ENCODE results near the gene ACKR2. TPM values are rescaled to one million over a fixed set of nuclear protein-coding genes. Genes with fewer than 3 reads are reported as not detected.

Gene ACKR2
- polyA plus RNA-seq, 1 donor from 2014 or later: not detected

DNA sequence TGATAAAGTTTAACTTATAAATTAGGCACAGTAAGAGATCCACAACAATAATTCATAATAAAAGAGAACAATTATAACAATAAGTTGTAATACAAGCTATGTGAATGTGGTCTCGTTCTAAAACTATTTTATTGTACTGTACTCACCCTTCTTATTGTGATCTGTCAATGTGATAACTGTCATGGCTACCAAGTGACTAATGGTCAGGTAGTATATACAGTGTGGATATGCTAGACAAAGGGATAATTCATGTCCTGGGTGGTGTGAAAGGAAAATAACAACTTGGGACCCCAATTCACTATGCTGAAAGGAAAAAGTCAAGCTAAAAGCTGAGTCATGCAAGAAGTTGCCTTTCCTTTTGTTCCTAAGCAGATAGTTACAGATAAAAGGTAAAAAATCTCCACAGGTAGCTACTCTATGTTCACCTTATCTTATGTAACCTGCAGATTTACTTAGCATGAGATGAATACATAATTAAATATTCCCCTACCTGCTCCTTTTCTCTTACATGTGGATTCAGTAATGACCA, 77.1 kb downstream of the ACKR2 start:
- no peak overlapping the region for H3K4me3 ChIP-seq (ENCODE audit: low read length)
- no peaks in the 10 kb centered on the region for H3F3A ChIP-seq (ENCODE audit: insufficient read depth, low read length, poor library complexity, severe bottlenecking)
- no peaks in the 10 kb centered on the region for H3K79me2 ChIP-seq (replicated peaks; ENCODE audit: insufficient read depth, low read length)
- no peak overlapping the region for H3K4me2 ChIP-seq (ENCODE audit: low read length)
- H3K9ac ChIP-seq (ENCODE audit: low read length): no peak overlapping the region
- H3K9me3 ChIP-seq (ENCODE audit: low read length): no peaks in the 10 kb centered on the region
- no peaks in the 10 kb centered on the region for H4K20me1 ChIP-seq (ENCODE audit: insufficient read depth)
- H3K9me2 ChIP-seq (ENCODE audit: insufficient read depth, low read length): no peaks in the 10 kb centered on the region
- no peak overlapping the region for H3K27ac ChIP-seq (ENCODE audit: low read length)
- H3K36me3 ChIP-seq (ENCODE audit: insufficient read depth, low read length): no peaks in the 10 kb centered on the region
- TF ChIP-seq, protein P1, sequence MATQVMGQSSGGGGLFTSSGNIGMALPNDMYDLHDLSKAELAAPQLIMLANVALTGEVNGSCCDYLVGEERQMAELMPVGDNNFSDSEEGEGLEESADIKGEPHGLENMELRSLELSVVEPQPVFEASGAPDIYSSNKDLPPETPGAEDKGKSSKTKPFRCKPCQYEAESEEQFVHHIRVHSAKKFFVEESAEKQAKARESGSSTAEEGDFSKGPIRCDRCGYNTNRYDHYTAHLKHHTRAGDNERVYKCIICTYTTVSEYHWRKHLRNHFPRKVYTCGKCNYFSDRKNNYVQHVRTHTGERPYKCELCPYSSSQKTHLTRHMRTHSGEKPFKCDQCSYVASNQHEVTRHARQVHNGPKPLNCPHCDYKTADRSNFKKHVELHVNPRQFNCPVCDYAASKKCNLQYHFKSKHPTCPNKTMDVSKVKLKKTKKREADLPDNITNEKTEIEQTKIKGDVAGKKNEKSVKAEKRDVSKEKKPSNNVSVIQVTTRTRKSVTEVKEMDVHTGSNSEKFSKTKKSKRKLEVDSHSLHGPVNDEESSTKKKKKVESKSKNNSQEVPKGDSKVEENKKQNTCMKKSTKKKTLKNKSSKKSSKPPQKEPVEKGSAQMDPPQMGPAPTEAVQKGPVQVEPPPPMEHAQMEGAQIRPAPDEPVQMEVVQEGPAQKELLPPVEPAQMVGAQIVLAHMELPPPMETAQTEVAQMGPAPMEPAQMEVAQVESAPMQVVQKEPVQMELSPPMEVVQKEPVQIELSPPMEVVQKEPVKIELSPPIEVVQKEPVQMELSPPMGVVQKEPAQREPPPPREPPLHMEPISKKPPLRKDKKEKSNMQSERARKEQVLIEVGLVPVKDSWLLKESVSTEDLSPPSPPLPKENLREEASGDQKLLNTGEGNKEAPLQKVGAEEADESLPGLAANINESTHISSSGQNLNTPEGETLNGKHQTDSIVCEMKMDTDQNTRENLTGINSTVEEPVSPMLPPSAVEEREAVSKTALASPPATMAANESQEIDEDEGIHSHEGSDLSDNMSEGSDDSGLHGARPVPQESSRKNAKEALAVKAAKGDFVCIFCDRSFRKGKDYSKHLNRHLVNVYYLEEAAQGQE (IDR thresholded peaks at IDR 0.05; ENCODE audit: borderline replicate concordance): no peak
- no peak for TF ChIP-seq SMC3 (conservative IDR thresholded peaks at IDR 0.05; ENCODE audit: poor library complexity)
- TF ChIP-seq TAF1 (IDR thresholded peaks at IDR 0.05; ENCODE audit: low read depth): no peak
- no peak for TF ChIP-seq RAD21 (conservative IDR thresholded peaks at IDR 0.05)
- TF ChIP-seq POLR2AphosphoS5 (IDR thresholded peaks at IDR 0.05): no peak
- no peak for TF ChIP-seq MXI1 (conservative IDR thresholded peaks at IDR 0.05; ENCODE audit: poor library complexity, severe bottlenecking)
- TF ChIP-seq, protein P2, sequence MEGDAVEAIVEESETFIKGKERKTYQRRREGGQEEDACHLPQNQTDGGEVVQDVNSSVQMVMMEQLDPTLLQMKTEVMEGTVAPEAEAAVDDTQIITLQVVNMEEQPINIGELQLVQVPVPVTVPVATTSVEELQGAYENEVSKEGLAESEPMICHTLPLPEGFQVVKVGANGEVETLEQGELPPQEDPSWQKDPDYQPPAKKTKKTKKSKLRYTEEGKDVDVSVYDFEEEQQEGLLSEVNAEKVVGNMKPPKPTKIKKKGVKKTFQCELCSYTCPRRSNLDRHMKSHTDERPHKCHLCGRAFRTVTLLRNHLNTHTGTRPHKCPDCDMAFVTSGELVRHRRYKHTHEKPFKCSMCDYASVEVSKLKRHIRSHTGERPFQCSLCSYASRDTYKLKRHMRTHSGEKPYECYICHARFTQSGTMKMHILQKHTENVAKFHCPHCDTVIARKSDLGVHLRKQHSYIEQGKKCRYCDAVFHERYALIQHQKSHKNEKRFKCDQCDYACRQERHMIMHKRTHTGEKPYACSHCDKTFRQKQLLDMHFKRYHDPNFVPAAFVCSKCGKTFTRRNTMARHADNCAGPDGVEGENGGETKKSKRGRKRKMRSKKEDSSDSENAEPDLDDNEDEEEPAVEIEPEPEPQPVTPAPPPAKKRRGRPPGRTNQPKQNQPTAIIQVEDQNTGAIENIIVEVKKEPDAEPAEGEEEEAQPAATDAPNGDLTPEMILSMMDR (IDR thresholded peaks at IDR 0.05; ENCODE audit: poor library complexity, severe bottlenecking): no peak
- TF ChIP-seq EP300 (conservative IDR thresholded peaks at IDR 0.05; ENCODE audit: poor library complexity, severe bottlenecking): no peak
- no peak for TF ChIP-seq EZH2 (IDR thresholded peaks at IDR 0.05; ENCODE audit: borderline replicate concordance, insufficient read depth, low read length, poor library complexity, severe bottlenecking)
- no peaks in the 10 kb centered on the region for H3K27me3 ChIP-seq (ENCODE audit: insufficient read depth, low read depth, low read length)
- H2AFZ ChIP-seq (ENCODE audit: low read depth, low read length): no peak overlapping the region

DNA sequence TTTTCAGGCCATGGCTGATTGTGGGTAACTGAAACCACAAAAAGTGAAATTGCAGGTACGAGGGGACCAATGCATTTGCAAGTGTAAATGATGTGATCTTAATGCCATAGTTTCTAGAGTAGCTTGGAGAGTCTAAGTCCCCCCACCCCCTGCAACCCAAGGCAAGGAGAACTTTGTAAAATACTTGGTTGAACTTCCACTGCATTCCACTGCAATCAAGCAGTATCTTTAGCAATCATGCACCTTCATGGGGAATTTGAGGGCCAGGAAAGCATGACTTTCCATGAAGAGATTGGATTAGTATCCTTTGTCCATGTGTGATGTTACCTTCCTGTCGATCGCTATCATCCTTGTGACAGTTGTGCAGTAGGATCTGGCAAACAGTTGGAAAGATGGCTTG, 77.8 kb downstream of the ACKR2 start:
- H3K9me2 ChIP-seq (ENCODE audit: insufficient read depth, low read length): no peaks in the 10 kb centered on the region
- no peak overlapping the region for H3K4me2 ChIP-seq (ENCODE audit: low read length)
- H3K36me3 ChIP-seq (ENCODE audit: insufficient read depth, low read length): no peaks in the 10 kb centered on the region
- H3K9ac ChIP-seq (ENCODE audit: low read length): no peak overlapping the region
- TF ChIP-seq POLR2AphosphoS5 (IDR thresholded peaks at IDR 0.05) (no peak), SMC3 (conservative IDR thresholded peaks at IDR 0.05; ENCODE audit: poor library complexity) (no peak), TAF1 (IDR thresholded peaks at IDR 0.05; ENCODE audit: low read depth) (no peak), MXI1 (conservative IDR thresholded peaks at IDR 0.05; ENCODE audit: poor library complexity, severe bottlenecking) (no peak), EP300 (conservative IDR thresholded peaks at IDR 0.05; ENCODE audit: poor library complexity, severe bottlenecking) (no peak), RAD21 (conservative IDR thresholded peaks at IDR 0.05) (no peak)
- TF ChIP-seq, protein P1 (IDR thresholded peaks at IDR 0.05; ENCODE audit: borderline replicate concordance): no peak
- TF ChIP-seq, protein P2 (IDR thresholded peaks at IDR 0.05; ENCODE audit: poor library complexity, severe bottlenecking): no peak
- no peak overlapping the region for H3K27ac ChIP-seq (ENCODE audit: low read length)
- H3K79me2 ChIP-seq (replicated peaks; ENCODE audit: insufficient read depth, low read length): no peaks in the 10 kb centered on the region
- H3F3A ChIP-seq (ENCODE audit: insufficient read depth, low read length, poor library complexity, severe bottlenecking): no peaks in the 10 kb centered on the region
- H2AFZ ChIP-seq (ENCODE audit: low read depth, low read length): no peak overlapping the region
- no peaks in the 10 kb centered on the region for H3K27me3 ChIP-seq (ENCODE audit: insufficient read depth, low read depth, low read length)
- H3K9me3 ChIP-seq (ENCODE audit: low read length): no peaks in the 10 kb centered on the region
- H3K4me3 ChIP-seq (ENCODE audit: low read length): no peak overlapping the region
- no peaks in the 10 kb centered on the region for H4K20me1 ChIP-seq (ENCODE audit: insufficient read depth)

All from neural cell (in vitro differentiated cells).